C4-2B (cell line): ENCODE measurements around the gene ALKBH3.

Experiments used
- ZFX ChIP-seq: fragments of 450-650 bp; IDR thresholded peaks from 2 replicates; pipeline ENCODE4 v1.6.1; 2017
- TF ChIP-seq, protein P1 (sequence below): fragments of 450-650 bp; conservative IDR thresholded peaks from 2 replicates; pipeline ENCODE4 v1.5.1; 2017; ENCODE audit warnings: mild to moderate bottlenecking

GRCh38 chr11:43833657-43834073, 47.0 kb upstream of the ALKBH3 start:
- TF ChIP-seq, protein P1, sequence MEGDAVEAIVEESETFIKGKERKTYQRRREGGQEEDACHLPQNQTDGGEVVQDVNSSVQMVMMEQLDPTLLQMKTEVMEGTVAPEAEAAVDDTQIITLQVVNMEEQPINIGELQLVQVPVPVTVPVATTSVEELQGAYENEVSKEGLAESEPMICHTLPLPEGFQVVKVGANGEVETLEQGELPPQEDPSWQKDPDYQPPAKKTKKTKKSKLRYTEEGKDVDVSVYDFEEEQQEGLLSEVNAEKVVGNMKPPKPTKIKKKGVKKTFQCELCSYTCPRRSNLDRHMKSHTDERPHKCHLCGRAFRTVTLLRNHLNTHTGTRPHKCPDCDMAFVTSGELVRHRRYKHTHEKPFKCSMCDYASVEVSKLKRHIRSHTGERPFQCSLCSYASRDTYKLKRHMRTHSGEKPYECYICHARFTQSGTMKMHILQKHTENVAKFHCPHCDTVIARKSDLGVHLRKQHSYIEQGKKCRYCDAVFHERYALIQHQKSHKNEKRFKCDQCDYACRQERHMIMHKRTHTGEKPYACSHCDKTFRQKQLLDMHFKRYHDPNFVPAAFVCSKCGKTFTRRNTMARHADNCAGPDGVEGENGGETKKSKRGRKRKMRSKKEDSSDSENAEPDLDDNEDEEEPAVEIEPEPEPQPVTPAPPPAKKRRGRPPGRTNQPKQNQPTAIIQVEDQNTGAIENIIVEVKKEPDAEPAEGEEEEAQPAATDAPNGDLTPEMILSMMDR, result no peak
- TF ChIP-seq ZFX, result no peak
